Mesothelial cell of epicardium (in vitro differentiated cells): ENCODE results near the gene SERPINE1. TPM values are rescaled to one million over a fixed set of nuclear protein-coding genes. Genes with fewer than 3 reads are reported as not detected.
A peak's percentile ranks its signal among the peaks of the same experiment; 100 is the strongest.

Source experiments
- DNase-seq, 2 experiments: peaks; one replicate each; pipeline ENCODE4 v3.0.0; 2021; ENCODE audit warnings: low spot score in 2 of 2; ENCODE audit not compliant: unreplicated experiment in 2 of 2
- H3K27ac Mint-ChIP-seq: 2 replicates; pipeline ENCODE4 v1.8.0; 2021; ENCODE audit warnings: mixed read lengths
- H3K27me3 Mint-ChIP-seq: 2 replicates; pipeline ENCODE4 v1.8.0; 2021; ENCODE audit warnings: low read depth, mixed read lengths
- H3K36me3 Mint-ChIP-seq: 2 replicates; pipeline ENCODE4 v1.8.0; 2021; ENCODE audit warnings: mixed read lengths
- H3K4me1 Mint-ChIP-seq: 2 replicates; pipeline ENCODE4 v1.8.0; 2021; ENCODE audit warnings: mixed read lengths
- H3K4me3 Mint-ChIP-seq: 2 replicates; pipeline ENCODE4 v1.8.0; 2021; ENCODE audit warnings: mild to moderate bottlenecking, moderate library complexity, mixed read lengths
- H3K9me3 Mint-ChIP-seq: 2 replicates; pipeline ENCODE4 v1.8.0; 2021; ENCODE audit warnings: mixed read lengths
- total RNA-seq: library from RNA; stranded (reverse); gene quantifications from 3 replicates; pipeline ENCODE4 v1.2.1, GENCODE V29; 2021
- TF ChIP-seq, protein P1 (sequence below): fragments of 200-600 bp; sonication (generic); IDR thresholded peaks from one replicate; pipeline ENCODE4 v1.5.0; 2021; ENCODE audit warnings: antibody characterized with exemption; ENCODE audit not compliant: unreplicated experiment

Gene SERPINE1
- total RNA-seq, 1 donor from 2014 or later: 11.4 TPM

DNA sequence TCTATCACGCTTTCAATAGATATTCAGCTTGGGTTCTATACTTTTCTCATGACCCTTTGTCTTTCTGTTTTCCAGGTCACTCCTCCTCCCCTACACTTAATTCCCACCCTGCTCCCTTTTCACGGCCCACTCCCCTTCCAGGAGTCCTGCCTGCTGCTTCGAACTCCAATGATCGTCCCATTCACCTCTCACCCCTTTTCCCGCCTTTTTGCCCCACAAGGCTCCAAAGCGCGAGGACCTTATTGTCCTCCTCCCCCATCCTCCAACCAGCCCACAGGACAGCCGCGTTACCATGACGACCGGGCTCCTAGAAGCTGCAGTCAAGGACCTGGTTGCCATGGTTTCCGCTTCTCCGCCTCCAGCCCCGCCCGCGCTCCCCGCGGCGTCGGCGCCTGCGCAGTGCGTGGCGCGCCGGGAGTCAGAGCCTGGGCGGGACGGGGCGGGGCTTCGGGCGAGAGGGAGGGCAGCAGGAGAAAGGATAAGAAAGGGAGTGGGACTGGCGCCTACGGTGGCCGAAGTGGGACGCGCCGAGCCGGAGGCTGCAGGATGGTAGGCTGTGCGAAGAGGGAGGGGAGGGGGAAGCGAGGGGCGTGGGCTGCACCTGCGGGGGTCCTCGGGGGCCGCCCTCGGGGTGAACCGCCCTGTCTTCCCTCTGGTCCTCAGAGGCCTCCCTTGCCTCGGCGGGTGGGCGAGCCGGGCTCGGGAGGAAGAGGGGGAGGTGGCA is 27.2 kb downstream of the SERPINE1 start, which contains the start of gene AP1S1:
Gene AP1S1, plus strand, starts transcription at position 508 of the 724 bp plus-strand sequence. Its CDS starts 39 bp downstream, at position 547.
- peak; percentile 89 to 92 for DNase-seq
- H3K9me3 Mint-ChIP-seq: no peaks in the 10 kb centered on the region
- H3K27me3 Mint-ChIP-seq: peaks cover 2% of the 10 kb centered on the region
- peak within 1 kb of the TSS; percentile 80 for H3K4me3 Mint-ChIP-seq
- peak within 1 kb of the TSS; percentile 71 for H3K27ac Mint-ChIP-seq
- peaks cover 16% of the 10 kb centered on the region for H3K36me3 Mint-ChIP-seq
- peaks cover 14% of the 10 kb centered on the region for H3K4me1 Mint-ChIP-seq
- TF ChIP-seq, protein P1, sequence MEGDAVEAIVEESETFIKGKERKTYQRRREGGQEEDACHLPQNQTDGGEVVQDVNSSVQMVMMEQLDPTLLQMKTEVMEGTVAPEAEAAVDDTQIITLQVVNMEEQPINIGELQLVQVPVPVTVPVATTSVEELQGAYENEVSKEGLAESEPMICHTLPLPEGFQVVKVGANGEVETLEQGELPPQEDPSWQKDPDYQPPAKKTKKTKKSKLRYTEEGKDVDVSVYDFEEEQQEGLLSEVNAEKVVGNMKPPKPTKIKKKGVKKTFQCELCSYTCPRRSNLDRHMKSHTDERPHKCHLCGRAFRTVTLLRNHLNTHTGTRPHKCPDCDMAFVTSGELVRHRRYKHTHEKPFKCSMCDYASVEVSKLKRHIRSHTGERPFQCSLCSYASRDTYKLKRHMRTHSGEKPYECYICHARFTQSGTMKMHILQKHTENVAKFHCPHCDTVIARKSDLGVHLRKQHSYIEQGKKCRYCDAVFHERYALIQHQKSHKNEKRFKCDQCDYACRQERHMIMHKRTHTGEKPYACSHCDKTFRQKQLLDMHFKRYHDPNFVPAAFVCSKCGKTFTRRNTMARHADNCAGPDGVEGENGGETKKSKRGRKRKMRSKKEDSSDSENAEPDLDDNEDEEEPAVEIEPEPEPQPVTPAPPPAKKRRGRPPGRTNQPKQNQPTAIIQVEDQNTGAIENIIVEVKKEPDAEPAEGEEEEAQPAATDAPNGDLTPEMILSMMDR: no peak

DNA sequence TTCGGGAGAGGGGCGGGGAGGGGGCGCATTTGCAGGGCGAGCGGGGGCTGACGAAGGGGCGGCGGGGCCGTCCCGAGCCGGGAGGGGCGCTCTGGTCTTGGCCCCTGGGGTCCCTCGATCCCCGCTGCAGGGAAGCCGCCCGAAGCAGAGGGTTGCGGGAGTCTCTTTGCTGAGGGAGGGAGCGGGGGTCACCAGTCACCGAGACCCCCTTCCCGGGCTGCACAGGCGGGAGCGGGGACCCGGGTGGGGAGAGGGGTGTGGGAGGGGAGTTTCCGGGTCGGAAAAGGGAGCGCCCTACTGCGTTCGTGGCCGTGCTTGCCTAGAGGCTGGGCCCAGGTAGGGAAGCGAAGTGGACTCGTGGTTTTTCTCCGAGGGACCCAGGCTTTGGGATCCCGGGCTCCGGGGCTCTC is 27.8 kb downstream of the SERPINE1 start:
- no peak for DNase-seq
- Mint-ChIP-seq H3K27ac (no peak overlapping the region), H3K36me3 (peaks cover 19% of the 10 kb centered on the region), H3K4me1 (peaks cover 14% of the 10 kb centered on the region), H3K27me3 (peaks cover 2% of the 10 kb centered on the region), H3K4me3 (peak overlapping the region; percentile 80), H3K9me3 (no peaks in the 10 kb centered on the region)
- TF ChIP-seq, protein P1: no peak

DNA sequence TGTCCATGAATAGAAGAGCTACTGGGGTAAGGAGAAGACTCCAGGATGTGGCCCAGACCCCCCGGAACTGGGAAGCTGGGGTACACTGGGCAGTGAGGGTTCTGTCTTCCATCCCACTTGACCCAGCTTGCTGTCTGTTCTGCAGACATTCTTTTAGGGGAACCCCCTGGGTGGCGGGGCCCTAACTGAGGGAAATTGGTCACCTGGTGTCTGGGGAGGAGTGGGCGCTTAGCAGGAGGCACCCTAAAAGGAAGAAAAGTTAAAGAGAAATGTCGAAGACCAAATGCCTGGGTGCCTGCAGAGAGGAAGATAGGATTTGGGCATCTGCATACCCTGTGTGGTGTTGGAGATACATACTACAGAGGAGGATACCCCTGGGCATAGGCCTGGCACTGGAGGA is 28.4 kb downstream of the SERPINE1 start:
- Mint-ChIP-seq H3K27me3 (peaks cover 2% of the 10 kb centered on the region), H3K4me3 (peak overlapping the region; percentile 80), H3K36me3 (peaks cover 19% of the 10 kb centered on the region), H3K4me1 (peaks cover 14% of the 10 kb centered on the region), H3K9me3 (no peaks in the 10 kb centered on the region), H3K27ac (peak overlapping the region; percentile 71)
- DNase-seq: no peak
- TF ChIP-seq, protein P1: no peak

DNA sequence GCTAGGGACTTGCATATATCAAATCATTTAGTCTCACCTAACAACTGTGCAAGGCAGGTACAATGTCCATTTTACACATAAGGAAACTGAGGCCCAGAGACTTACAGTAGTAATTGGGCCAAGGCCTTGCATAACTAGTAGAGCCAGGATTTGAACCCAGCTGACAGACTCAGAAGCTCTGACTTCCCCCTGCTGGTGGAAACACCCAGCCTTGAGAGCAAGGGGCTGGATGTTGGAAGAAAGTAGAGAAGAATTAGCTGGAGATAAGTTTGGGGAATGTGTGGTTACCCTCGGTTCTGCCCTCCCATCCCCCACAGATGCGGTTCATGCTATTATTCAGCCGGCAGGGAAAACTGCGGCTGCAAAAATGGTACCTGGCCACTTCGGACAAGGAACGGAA is 29.4 kb downstream of the SERPINE1 start:
- TF ChIP-seq, protein P1: no peak
- Mint-ChIP-seq H3K36me3 (peaks cover 22% of the 10 kb centered on the region), H3K4me1 (peaks cover 16% of the 10 kb centered on the region), H3K4me3 (peak overlapping the region; percentile 16), H3K27ac (no peak overlapping the region), H3K27me3 (peaks cover 2% of the 10 kb centered on the region), H3K9me3 (no peaks in the 10 kb centered on the region)
- no peak for DNase-seq

DNA sequence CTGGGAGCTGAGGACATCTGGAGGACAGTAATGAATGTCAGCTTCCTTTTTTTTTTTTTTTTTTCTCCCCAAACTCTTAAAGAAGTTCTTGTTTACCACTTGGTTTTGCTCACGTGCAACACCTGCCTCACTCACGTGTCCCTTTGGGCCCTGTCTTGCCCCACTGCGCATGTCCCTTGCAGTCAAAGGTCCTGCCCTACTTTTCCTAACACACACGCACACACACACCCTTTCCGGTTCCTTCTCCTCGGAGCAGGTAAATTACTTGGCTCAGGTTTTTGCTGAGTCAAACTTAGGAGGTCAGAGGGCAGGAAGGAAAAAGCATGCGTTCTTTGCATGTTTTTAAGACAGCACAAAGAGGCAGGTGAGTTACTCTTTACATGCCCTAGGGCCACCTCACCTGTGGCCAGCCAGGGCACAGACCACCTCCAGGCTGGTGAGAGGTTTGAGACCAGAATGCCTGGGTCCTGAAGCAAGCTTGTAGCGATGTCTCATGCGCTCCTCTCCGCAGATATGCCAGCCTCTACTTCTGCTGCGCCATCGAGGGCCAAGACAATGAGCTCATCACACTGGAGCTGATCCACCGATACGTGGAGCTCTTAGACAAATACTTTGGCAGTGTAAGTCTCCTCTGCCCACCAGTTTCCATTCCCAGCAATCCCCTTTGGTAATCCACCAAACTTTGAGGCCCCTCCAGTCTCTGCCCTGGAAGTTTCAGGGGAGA is 30.1 kb downstream of the SERPINE1 start:
- no peak overlapping the region for H3K27ac Mint-ChIP-seq
- H3K36me3 Mint-ChIP-seq: peaks cover 22% of the 10 kb centered on the region
- DNase-seq: no peak
- H3K27me3 Mint-ChIP-seq: peaks cover 7% of the 10 kb centered on the region
- TF ChIP-seq, protein P1: no peak
- no peaks in the 10 kb centered on the region for H3K9me3 Mint-ChIP-seq
- peaks cover 20% of the 10 kb centered on the region for H3K4me1 Mint-ChIP-seq
- peak overlapping the region; percentile 13 for H3K4me3 Mint-ChIP-seq
